ENCODE measurements around the gene TP53INP2. TPM values are rescaled to one million over a fixed set of nuclear protein-coding genes. Genes with fewer than 3 reads are reported as not detected.
"Not testable (repeated sequence)": the region's sequence is repeated elsewhere in the genome, so short reads cannot be mapped to it uniquely, and the experiment has no call there.

TP53INP2 gene
- total RNA-seq, 1 donor from 2014 or later = 33.0 TPM

- no peak for DNase-seq (ENCODE audit: low spot score, unreplicated experiment)
- Mint-ChIP-seq H3K4me1 (ENCODE audit: low read depth) (peaks cover 7% of the 10 kb centered on the region), H3K4me3 (ENCODE audit: low read depth) (peak overlapping the region; percentile 69), H3K27me3 (peaks cover 22% of the 10 kb centered on the region), H3K36me3 (ENCODE audit: insufficient read depth) (peaks cover 12% of the 10 kb centered on the region), H3K27ac (peak overlapping the region; percentile 32), H3K9me3 (ENCODE audit: low read depth) (no peaks in the 10 kb centered on the region)
- TF ChIP-seq CTCF (IDR thresholded peaks at IDR 0.05; ENCODE audit: unreplicated experiment) = no peak
These were observed 6.9 kb downstream of the TP53INP2 start for GRCh38 chr20:34710861-34711574.

DNA sequence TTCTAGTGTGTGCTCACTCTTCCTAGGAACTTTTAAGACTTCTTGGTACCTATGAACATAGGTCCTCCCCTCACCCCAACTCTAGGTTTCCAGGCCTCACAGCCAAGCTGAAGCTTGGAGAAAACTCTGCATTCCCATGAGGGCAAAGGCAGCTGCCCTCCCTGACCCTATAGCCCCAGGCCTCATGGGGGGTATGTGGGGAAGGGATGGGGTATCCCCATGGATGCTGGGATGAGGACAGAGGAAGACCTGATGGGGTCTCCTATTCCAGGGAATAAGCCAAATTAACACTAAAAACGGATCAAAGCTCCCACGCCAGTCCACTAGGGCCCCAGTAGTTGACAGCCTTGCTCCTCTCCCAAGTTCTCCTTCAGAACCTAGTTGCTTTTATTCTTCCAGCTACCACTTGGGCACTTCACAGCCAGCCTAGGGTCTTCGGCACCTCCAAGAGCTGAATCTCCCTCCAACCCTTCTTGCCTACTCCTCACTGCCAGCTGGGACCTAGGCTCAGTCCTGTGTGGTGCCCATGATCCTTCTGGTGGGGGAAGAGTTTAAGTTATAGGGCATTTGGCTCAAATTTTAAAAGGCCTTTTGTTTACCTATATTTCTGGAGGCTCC is 7.8 kb downstream of the TP53INP2 start:
- DNase-seq (ENCODE audit: low spot score, unreplicated experiment) = no peak
- Mint-ChIP-seq H3K9me3 (ENCODE audit: low read depth) (no peaks in the 10 kb centered on the region), H3K27ac (no peak overlapping the region), H3K4me3 (ENCODE audit: low read depth) (no peak overlapping the region), H3K27me3 (peaks cover 19% of the 10 kb centered on the region), H3K36me3 (ENCODE audit: insufficient read depth) (peaks cover 12% of the 10 kb centered on the region), H3K4me1 (ENCODE audit: low read depth) (peaks cover 7% of the 10 kb centered on the region)
- no peak for TF ChIP-seq CTCF (IDR thresholded peaks at IDR 0.05; ENCODE audit: unreplicated experiment)

- Mint-ChIP-seq H3K27ac (no peak overlapping the region), H3K9me3 (ENCODE audit: low read depth) (no peaks in the 10 kb centered on the region), H3K4me1 (ENCODE audit: low read depth) (peaks cover 8% of the 10 kb centered on the region), H3K36me3 (ENCODE audit: insufficient read depth) (peaks cover 17% of the 10 kb centered on the region), H3K4me3 (ENCODE audit: low read depth) (no peak overlapping the region), H3K27me3 (peaks cover 19% of the 10 kb centered on the region)
- no peak for TF ChIP-seq CTCF (IDR thresholded peaks at IDR 0.05; ENCODE audit: unreplicated experiment)
- no peak for DNase-seq (ENCODE audit: low spot score, unreplicated experiment)
These were observed 8.5 kb downstream of the TP53INP2 start for GRCh38 chr20:34712525-34713192.

DNA sequence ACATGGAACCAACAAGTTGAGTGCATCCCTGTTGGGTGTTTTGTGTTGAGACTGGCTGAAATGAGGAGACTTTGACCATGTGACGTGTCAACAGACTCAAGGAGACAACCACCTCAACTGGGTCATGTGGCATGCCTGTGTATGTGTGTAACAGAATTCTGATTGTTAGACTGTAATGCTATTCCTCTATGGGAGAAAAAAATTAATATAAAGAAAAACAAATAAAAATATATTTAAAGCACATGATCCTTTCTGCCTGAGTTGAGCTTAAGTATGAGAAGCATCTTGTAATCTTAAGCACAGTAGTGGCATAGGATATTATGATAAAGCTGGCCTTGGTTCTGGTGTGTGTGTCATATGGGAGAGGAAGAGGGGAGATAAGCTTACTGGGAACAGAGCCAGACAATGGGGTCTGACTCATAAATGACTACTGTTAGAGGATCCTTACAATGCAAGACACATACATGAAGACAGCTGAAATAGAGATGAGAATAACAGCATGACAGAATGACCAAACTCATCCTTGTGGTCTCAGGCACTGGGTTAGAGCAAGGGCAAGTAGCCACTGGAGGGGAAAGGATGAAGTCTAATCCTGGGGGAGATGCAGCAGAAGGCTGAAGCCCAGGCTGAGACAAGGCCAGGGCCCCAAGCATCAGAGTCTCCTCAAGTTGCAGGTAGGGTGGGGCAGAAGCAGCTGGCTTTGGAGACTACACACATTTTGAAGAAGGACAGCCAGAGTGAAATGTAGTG is 9.2 kb downstream of the TP53INP2 start:
- Mint-ChIP-seq H3K4me1 (ENCODE audit: low read depth) (peaks cover 10% of the 10 kb centered on the region), H3K4me3 (ENCODE audit: low read depth) (no peak overlapping the region), H3K9me3 (ENCODE audit: low read depth) (no peaks in the 10 kb centered on the region), H3K36me3 (ENCODE audit: insufficient read depth) (peaks cover 20% of the 10 kb centered on the region), H3K27ac (peak overlapping the region; percentile 46), H3K27me3 (peaks cover 13% of the 10 kb centered on the region)
- no peak for TF ChIP-seq CTCF (IDR thresholded peaks at IDR 0.05; ENCODE audit: unreplicated experiment)
- no peak for DNase-seq (ENCODE audit: low spot score, unreplicated experiment)

GRCh38 chr20:34713944-34714515 is 9.9 kb downstream of the TP53INP2 start:
- H3K36me3 Mint-ChIP-seq (ENCODE audit: insufficient read depth) = peaks cover 23% of the 10 kb centered on the region
- DNase-seq (ENCODE audit: low spot score, unreplicated experiment); H3K9me3 Mint-ChIP-seq (ENCODE audit: low read depth); H3K4me3 Mint-ChIP-seq (ENCODE audit: low read depth); H3K27ac Mint-ChIP-seq; H3K4me1 Mint-ChIP-seq (ENCODE audit: low read depth); H3K27me3 Mint-ChIP-seq: not testable (repeated sequence)
